Astrocyte (in vitro differentiated cells and primary cell): ENCODE measurements around the gene SPTBN5. TPM values are rescaled to one million over a fixed set of nuclear protein-coding genes. Genes with fewer than 3 reads are reported as not detected.
"Not testable (repeated sequence)": the region's sequence is repeated elsewhere in the genome, so short reads cannot be mapped to it uniquely, and the experiment has no call there.

Experiments
- DNase-seq: peaks from one replicate; pipeline ENCODE4 v3.0.0-alpha.2; 2010; ENCODE audit warnings: low read depth
- FAIRE-seq: peaks from 2 replicates; lab custom pipeline; 2011; peaks lifted over from hg19 to GRCh38; lab: Jason Lieb, UNC
- H2AFZ ChIP-seq: 2 replicates; pipeline ENCODE4 v1.6.0; 2012; ENCODE audit warnings: low read depth, low read length, inconsistent platforms
- H3K27ac ChIP-seq: 2 replicates; pipeline ENCODE4 v1.5.1; 2011; ENCODE audit warnings: low read depth, low read length, inconsistent platforms
- H3K27me3 ChIP-seq: 2 replicates; pipeline ENCODE4 v1.6.0; 2011; ENCODE audit warnings: low read length, inconsistent platforms; ENCODE audit not compliant: insufficient read depth
- H3K36me3 ChIP-seq: 2 replicates; pipeline ENCODE4 v1.5.1; 2011; ENCODE audit warnings: low read length, inconsistent platforms; ENCODE audit not compliant: insufficient read depth
- H3K4me1 ChIP-seq: 2 replicates; pipeline ENCODE4 v1.5.1; 2011; ENCODE audit warnings: low read length, inconsistent platforms; ENCODE audit not compliant: insufficient read depth
- H3K4me2 ChIP-seq: 2 replicates; pipeline ENCODE4 v1.6.0; 2012; ENCODE audit warnings: low read length, inconsistent platforms
- H3K4me3 ChIP-seq: 2 replicates; pipeline ENCODE4 v1.5.1; 2011; ENCODE audit warnings: low read depth, mild to moderate bottlenecking, low read length, inconsistent platforms; ENCODE audit not compliant: insufficient read depth
- H3K79me2 ChIP-seq: 2 replicates; pipeline ENCODE4 v1.6.0; 2012; ENCODE audit warnings: mild to moderate bottlenecking, low read length, inconsistent platforms; ENCODE audit not compliant: insufficient read depth
- H3K9ac ChIP-seq: 2 replicates; pipeline ENCODE4 v1.6.0; 2012; ENCODE audit warnings: mild to moderate bottlenecking, low read length, inconsistent platforms
- H3K9me3 ChIP-seq: 2 replicates; pipeline ENCODE4 v1.5.1; 2012; ENCODE audit warnings: low read depth, mild to moderate bottlenecking, low read length, inconsistent platforms; ENCODE audit not compliant: insufficient read depth
- H4K20me1 ChIP-seq: 2 replicates; pipeline ENCODE4 v1.6.0; 2012; ENCODE audit warnings: low read length, inconsistent platforms; ENCODE audit not compliant: insufficient read depth
- H3K27ac Mint-ChIP-seq: one replicate; pipeline ENCODE4 v1.8.0; 2021; ENCODE audit warnings: mild to moderate bottlenecking, mixed read lengths; ENCODE audit not compliant: unreplicated experiment
- H3K27me3 Mint-ChIP-seq: one replicate; pipeline ENCODE4 v1.8.0; 2021; ENCODE audit warnings: low read depth, mixed read lengths; ENCODE audit not compliant: unreplicated experiment
- H3K36me3 Mint-ChIP-seq: one replicate; pipeline ENCODE4 v1.8.0; 2021; ENCODE audit warnings: low read depth, mixed read lengths; ENCODE audit not compliant: unreplicated experiment
- H3K4me1 Mint-ChIP-seq: one replicate; pipeline ENCODE4 v1.8.0; 2021; ENCODE audit warnings: low read depth, mixed read lengths; ENCODE audit not compliant: unreplicated experiment
- H3K4me3 Mint-ChIP-seq: one replicate; pipeline ENCODE4 v1.8.0; 2021; ENCODE audit warnings: mild to moderate bottlenecking, moderate library complexity, mixed read lengths; ENCODE audit not compliant: unreplicated experiment
- H3K9me3 Mint-ChIP-seq: one replicate; pipeline ENCODE4 v1.8.0; 2021; ENCODE audit warnings: mild to moderate bottlenecking, mixed read lengths; ENCODE audit not compliant: unreplicated experiment
- EZH2 ChIP-seq: IDR thresholded peaks from 2 replicates; pipeline ENCODE4 v1.6.1; 2012; ENCODE audit warnings: mild to moderate bottlenecking, low read length, inconsistent platforms; ENCODE audit not compliant: insufficient read depth
- total RNA-seq: library from RNA; stranded (reverse); gene quantifications from 2 replicates; pipeline ENCODE4 v1.2.1, GENCODE V29; 2021
- TF ChIP-seq, protein P1 (sequence below): IDR thresholded peaks from 2 replicates; pipeline ENCODE4 v1.5.1; 2011; ENCODE audit warnings: low read depth, mild to moderate bottlenecking, inconsistent platforms, low read length, moderate library complexity; ENCODE audit not compliant: insufficient read depth

The SPTBN5 gene
- total RNA-seq, 1 donor from 2014 or later: 5.3 TPM

DNA sequence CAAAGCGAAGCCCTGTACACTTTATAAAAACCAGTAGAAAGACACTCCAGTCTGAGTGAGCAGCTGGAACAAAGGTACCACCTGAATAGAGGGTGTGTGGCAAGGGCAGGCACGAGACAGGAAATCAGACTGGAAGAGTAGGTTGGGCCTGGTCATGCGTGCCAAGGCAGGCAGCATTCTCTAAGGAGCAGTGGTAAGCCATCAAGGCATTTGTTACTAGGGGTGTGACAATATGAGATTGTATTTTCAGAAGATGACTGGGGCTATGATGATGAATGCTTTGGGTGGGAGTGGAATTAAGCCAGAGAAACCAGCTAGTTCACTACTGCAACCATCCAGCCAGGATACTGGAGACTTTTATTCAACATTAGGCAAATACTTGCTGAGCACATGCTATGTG lies 61.0 kb downstream of the SPTBN5 start:
- Histone ChIP-seq H3K4me2 (no peak overlapping the region), H3K9ac (no peak overlapping the region), H3K79me2 (peaks cover 6% of the 10 kb centered on the region), H3K4me1 (peaks cover 7% of the 10 kb centered on the region), H3K27ac (no peak overlapping the region), H3K27me3 (no peaks in the 10 kb centered on the region), H4K20me1 (peaks cover 30% of the 10 kb centered on the region), H3K9me3 (no peaks in the 10 kb centered on the region), H3K4me3 (no peak overlapping the region), H2AFZ (no peak overlapping the region), H3K36me3 (peaks cover 2% of the 10 kb centered on the region)
- Mint-ChIP-seq H3K4me3 (no peak overlapping the region), H3K27ac (no peak overlapping the region), H3K4me1 (peaks cover 4% of the 10 kb centered on the region), H3K9me3 (peaks cover 2% of the 10 kb centered on the region), H3K27me3 (no peaks in the 10 kb centered on the region), H3K36me3 (peaks cover 17% of the 10 kb centered on the region)
- no peak for DNase-seq
- no peak for TF ChIP-seq EZH2
- TF ChIP-seq, protein P1, sequence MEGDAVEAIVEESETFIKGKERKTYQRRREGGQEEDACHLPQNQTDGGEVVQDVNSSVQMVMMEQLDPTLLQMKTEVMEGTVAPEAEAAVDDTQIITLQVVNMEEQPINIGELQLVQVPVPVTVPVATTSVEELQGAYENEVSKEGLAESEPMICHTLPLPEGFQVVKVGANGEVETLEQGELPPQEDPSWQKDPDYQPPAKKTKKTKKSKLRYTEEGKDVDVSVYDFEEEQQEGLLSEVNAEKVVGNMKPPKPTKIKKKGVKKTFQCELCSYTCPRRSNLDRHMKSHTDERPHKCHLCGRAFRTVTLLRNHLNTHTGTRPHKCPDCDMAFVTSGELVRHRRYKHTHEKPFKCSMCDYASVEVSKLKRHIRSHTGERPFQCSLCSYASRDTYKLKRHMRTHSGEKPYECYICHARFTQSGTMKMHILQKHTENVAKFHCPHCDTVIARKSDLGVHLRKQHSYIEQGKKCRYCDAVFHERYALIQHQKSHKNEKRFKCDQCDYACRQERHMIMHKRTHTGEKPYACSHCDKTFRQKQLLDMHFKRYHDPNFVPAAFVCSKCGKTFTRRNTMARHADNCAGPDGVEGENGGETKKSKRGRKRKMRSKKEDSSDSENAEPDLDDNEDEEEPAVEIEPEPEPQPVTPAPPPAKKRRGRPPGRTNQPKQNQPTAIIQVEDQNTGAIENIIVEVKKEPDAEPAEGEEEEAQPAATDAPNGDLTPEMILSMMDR: no peak
- FAIRE-seq: no peak

DNA sequence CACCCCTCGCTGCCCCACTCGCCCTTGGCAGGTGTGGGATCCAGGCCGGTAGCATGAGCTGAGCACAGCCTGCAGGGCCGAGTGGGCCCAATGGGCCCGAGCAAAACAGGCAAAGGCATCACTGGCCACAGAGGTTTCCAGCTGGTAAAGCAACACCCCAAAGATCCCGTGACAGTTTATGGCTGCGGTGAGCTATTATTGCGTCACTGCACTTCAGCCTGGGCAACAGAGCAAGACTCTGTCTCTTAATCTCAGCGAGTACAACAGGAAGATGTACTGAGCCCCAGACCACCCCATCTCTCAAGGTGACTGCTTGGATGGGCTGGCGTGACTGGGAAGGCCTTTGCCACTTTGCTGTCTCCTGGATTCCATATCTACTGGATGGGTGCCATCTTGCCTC lies 61.6 kb downstream of the SPTBN5 start:
- no peak overlapping the region for H3K27ac Mint-ChIP-seq
- peaks cover 16% of the 10 kb centered on the region for H3K36me3 Mint-ChIP-seq
- H3K4me2 ChIP-seq: no peak overlapping the region
- no peak overlapping the region for H3K4me3 ChIP-seq
- TF ChIP-seq EZH2: no peak
- TF ChIP-seq, protein P1: no peak
- peaks cover 2% of the 10 kb centered on the region for H3K9me3 Mint-ChIP-seq
- H3K9me3 ChIP-seq: no peaks in the 10 kb centered on the region
- H3K4me1 Mint-ChIP-seq: peaks cover 4% of the 10 kb centered on the region
- H3K4me3 Mint-ChIP-seq: no peak overlapping the region
- no peak for FAIRE-seq
- no peaks in the 10 kb centered on the region for H3K27me3 ChIP-seq
- H2AFZ ChIP-seq: no peak overlapping the region
- H3K4me1 ChIP-seq: peaks cover 12% of the 10 kb centered on the region
- H3K79me2 ChIP-seq: peaks cover 6% of the 10 kb centered on the region
- H3K36me3 ChIP-seq: peaks cover 2% of the 10 kb centered on the region
- no peak for DNase-seq
- H3K9ac ChIP-seq: no peak overlapping the region
- no peak overlapping the region for H3K27ac ChIP-seq
- H4K20me1 ChIP-seq: peaks cover 30% of the 10 kb centered on the region
- no peaks in the 10 kb centered on the region for H3K27me3 Mint-ChIP-seq

DNA sequence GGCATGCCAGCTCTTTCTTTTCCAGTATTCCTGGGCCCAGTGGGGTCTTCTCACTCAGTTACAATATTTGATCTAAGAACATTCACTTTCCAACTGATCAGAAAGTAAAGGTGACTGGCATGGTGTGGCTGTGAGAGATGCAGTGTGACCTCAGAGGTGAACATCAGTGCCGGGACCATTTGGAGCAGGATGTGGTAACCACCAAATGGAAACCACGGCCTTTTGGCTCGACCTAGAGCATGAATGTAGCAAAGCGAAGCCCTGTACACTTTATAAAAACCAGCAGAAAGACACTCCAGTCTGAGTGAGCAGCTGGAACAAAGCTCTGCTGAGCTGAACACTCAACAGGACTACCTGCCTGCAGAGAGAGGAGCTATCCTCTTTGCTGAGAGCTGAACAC lies 62.6 kb downstream of the SPTBN5 start:
- H3K27ac ChIP-seq, H3K27me3 Mint-ChIP-seq, H3K9me3 ChIP-seq, DNase-seq, H3K4me2 ChIP-seq, H3K27ac Mint-ChIP-seq, H3K9me3 Mint-ChIP-seq, FAIRE-seq, H3K79me2 ChIP-seq, H3K4me3 ChIP-seq, H3K4me3 Mint-ChIP-seq, H3K36me3 ChIP-seq, H2AFZ ChIP-seq, H3K9ac ChIP-seq, H3K27me3 ChIP-seq, H3K4me1 Mint-ChIP-seq: not testable (repeated sequence)
- peaks cover 30% of the 10 kb centered on the region for H4K20me1 ChIP-seq
- peaks cover 15% of the 10 kb centered on the region for H3K36me3 Mint-ChIP-seq
- H3K4me1 ChIP-seq: peaks cover 14% of the 10 kb centered on the region
